Activated T-helper 1 cell treated with anti-CD3 and anti-CD28 coated beads, Interleukin-12 subunit alpha, Interleukin-12 subunit beta, Interleukin-2, Interleukin-4 antibody, amounts not matched to agents 30 ng/mL and 10 ng/mL and 1 ng/mL, durations not matched to agents 14 hours and 24 hours and 36 hours (primary cell): Measurements from ENCODE around the gene USP37. TPM values are rescaled to one million over a fixed set of nuclear protein-coding genes. Genes with fewer than 3 reads are reported as not detected.

Experiments
- DNase-seq: peaks from one replicate; pipeline ENCODE4 v3.0.0; 2021; ENCODE audit warnings: low spot score
- H3K27ac Mint-ChIP-seq: one replicate; pipeline ENCODE4 v1.8.0; 2021; ENCODE audit warnings: mild to moderate bottlenecking, mixed read lengths
- H3K27me3 Mint-ChIP-seq: one replicate; pipeline ENCODE4 v1.8.0; 2022; ENCODE audit warnings: mild to moderate bottlenecking, moderate library complexity, mixed read lengths; ENCODE audit not compliant: insufficient read depth
- H3K36me3 Mint-ChIP-seq: one replicate; pipeline ENCODE4 v1.8.0; 2021; ENCODE audit warnings: low read depth, mixed read lengths
- H3K4me1 Mint-ChIP-seq: one replicate; pipeline ENCODE4 v1.8.0; 2021; ENCODE audit warnings: low read depth, mixed read lengths
- H3K4me3 Mint-ChIP-seq: one replicate; pipeline ENCODE4 v1.8.0; 2021; ENCODE audit warnings: mild to moderate bottlenecking, moderate library complexity, mixed read lengths
- H3K9me3 Mint-ChIP-seq: one replicate; pipeline ENCODE4 v1.8.0; 2021; ENCODE audit warnings: mixed read lengths
- intact Hi-C: fragments of 100-400 bp; cut with micrococcal nuclease; formaldehyde crosslinking; loops from one replicate; pipeline ENCODE4 v1.15.1; 2024
- total RNA-seq: library from RNA; stranded (reverse); gene quantifications from 2 replicates; pipeline ENCODE4 v1.2.3, GENCODE V29; 2022

USP37 gene
- total RNA-seq, 1 donor from 2014 or later = 43.5 TPM

DNA sequence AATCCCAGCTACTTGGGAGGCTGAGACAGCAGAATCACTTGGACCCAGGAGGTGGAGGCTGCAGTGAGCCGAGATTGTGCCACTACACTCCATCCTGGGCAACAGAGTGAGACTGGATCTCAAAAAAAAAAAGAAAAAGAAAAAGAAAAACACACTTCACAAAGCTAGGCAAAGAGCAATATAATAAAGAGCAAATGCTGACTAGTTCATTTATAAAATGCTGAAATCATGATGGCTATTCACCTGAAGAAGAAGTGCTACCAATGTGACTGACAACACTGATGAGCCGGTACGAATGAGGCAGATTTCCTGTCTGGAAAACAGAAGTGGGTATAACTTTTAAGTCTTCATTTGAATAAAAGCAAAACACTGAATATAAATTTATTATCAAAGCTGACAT, 111.3 kb downstream of the USP37 start:
- DNase-seq = no peak
- peaks cover 32% of the 10 kb centered on the region for H3K36me3 Mint-ChIP-seq
- intact Hi-C loops = no loop called here
- H3K4me3 Mint-ChIP-seq = no peak overlapping the region
- H3K27ac Mint-ChIP-seq = no peak overlapping the region
- H3K9me3 Mint-ChIP-seq = peaks cover 8% of the 10 kb centered on the region
- no peaks in the 10 kb centered on the region for H3K4me1 Mint-ChIP-seq
- no peaks in the 10 kb centered on the region for H3K27me3 Mint-ChIP-seq

DNA sequence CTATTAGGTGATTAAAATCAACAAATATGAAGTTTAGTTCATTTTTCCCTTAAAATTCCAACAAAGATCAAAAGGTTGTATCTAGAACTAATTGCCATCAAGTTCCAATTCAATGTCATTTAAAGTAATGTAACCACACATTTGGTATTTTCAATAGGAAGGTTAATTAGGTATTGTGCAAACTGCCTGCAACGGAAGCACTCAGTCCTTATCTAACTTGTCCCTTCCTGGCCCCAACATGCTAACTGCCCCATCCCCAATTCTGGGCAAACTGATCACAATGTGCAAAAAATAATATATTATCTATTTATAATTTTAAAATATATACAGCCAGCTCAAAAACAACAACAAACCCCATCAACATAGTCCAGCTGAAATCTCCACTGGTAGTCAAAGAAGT, 116.1 kb downstream of the USP37 start:
- no peak for DNase-seq
- Mint-ChIP-seq H3K36me3 (peaks cover 44% of the 10 kb centered on the region), H3K9me3 (peaks cover 8% of the 10 kb centered on the region), H3K27me3 (no peaks in the 10 kb centered on the region), H3K4me1 (peaks cover 13% of the 10 kb centered on the region), H3K4me3 (no peak overlapping the region), H3K27ac (no peak overlapping the region)
- intact Hi-C loops = no loop called here

DNA sequence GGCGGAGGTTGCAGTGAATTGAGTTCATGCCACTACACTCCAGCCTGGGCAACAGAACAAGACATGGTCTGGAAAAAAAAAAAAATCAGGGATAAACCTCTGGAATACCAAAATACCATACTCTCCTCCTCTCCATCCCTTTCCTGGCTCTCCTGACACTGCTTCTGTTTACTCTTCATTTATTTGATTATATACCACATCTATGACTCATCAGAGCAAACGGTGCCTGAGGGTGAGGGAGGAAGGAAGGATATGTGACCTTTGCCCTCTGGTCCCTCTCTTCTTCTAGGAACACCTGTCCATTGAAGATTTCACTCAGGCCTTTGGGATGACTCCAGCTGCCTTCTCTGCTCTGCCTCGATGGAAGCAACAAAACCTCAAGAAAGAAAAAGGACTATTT, 119.2 kb downstream of the USP37 start:
- H3K36me3 Mint-ChIP-seq = peaks cover 26% of the 10 kb centered on the region
- intact Hi-C loops = no loop called here
- no peak for DNase-seq
- no peaks in the 10 kb centered on the region for H3K27me3 Mint-ChIP-seq
- H3K27ac Mint-ChIP-seq = peak overlapping the region; percentile 6
- no peaks in the 10 kb centered on the region for H3K9me3 Mint-ChIP-seq
- no peak overlapping the region for H3K4me3 Mint-ChIP-seq
- peaks cover 13% of the 10 kb centered on the region for H3K4me1 Mint-ChIP-seq

DNA sequence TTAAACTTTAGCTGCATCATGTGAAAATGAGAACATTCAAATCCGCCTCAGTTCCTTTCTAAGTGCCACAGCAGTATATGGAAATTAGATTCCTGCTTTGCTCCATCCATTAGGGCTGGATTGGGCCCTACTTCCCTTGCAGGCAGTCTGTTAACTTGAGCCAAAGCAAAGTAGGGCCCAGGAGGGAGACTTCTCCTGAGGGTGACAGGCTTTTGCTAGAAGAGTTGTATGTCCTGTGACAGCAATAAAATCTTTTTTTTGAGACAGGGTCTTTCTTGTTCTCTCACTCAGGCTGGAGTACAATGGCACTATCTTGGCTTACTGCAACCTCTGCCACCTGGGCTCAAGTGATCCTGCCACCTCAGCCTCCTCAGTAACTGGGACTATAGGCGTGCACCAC, 121.1 kb downstream of the USP37 start:
- intact Hi-C loops = no loop called here
- H3K9me3 Mint-ChIP-seq = no peaks in the 10 kb centered on the region

DNA sequence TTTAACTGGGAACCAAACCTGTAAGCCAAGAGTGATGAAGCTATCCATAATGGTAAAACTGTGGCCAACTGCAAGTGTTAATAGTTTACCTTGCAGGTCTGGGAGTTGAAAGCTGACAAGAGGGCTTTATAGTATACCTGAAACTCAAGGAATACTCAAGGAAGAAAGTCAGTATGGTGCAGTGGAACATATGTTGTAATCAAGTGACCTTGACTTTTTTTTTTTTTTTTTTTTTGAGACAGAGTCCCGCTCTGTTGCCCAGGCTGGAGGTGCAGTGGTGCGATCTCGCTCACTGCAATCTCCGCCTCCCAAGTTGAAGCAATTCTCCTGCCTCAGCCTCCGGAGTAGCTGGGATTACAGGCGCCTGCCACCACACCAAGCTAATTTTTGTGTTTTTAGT, 121.6 kb downstream of the USP37 start:
- no peak for DNase-seq
- Mint-ChIP-seq H3K9me3 (no peaks in the 10 kb centered on the region), H3K27me3 (no peaks in the 10 kb centered on the region), H3K36me3 (peaks cover 25% of the 10 kb centered on the region), H3K27ac (no peak overlapping the region), H3K4me3 (no peak overlapping the region), H3K4me1 (peaks cover 13% of the 10 kb centered on the region)
- intact Hi-C loops = no loop called here

More for the DNA sequence above, 121.1 kb downstream of the USP37 start:
- peaks cover 25% of the 10 kb centered on the region for H3K36me3 Mint-ChIP-seq
- no peak overlapping the region for H3K4me3 Mint-ChIP-seq
- H3K27ac Mint-ChIP-seq = no peak overlapping the region
- no peaks in the 10 kb centered on the region for H3K27me3 Mint-ChIP-seq
- DNase-seq = no peak
- H3K4me1 Mint-ChIP-seq = peaks cover 13% of the 10 kb centered on the region

DNA sequence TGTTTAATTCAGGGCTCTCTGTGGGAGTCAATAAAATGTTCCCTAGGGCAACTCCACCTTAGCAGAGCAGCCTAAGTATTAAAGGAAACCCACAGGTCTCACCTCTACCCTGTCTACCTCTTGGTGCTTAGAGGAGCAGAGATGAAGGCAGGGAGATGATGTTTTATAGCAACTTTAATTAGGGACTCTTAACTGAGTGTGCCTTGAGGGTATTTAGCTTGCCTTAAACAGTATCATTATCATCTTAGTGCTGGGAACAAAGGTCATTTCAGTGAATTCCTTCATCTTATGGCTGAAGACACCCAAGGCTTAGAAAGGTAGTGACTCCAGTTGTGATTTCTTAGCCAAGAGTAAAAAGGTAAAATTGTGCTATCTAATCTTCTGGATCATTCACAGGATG, 122.5 kb downstream of the USP37 start:
- Mint-ChIP-seq H3K27me3 (no peaks in the 10 kb centered on the region), H3K4me1 (peaks cover 13% of the 10 kb centered on the region), H3K36me3 (peaks cover 24% of the 10 kb centered on the region), H3K27ac (no peak overlapping the region), H3K4me3 (no peak overlapping the region), H3K9me3 (no peaks in the 10 kb centered on the region)
- intact Hi-C loops = no loop called here
- DNase-seq = no peak

DNA sequence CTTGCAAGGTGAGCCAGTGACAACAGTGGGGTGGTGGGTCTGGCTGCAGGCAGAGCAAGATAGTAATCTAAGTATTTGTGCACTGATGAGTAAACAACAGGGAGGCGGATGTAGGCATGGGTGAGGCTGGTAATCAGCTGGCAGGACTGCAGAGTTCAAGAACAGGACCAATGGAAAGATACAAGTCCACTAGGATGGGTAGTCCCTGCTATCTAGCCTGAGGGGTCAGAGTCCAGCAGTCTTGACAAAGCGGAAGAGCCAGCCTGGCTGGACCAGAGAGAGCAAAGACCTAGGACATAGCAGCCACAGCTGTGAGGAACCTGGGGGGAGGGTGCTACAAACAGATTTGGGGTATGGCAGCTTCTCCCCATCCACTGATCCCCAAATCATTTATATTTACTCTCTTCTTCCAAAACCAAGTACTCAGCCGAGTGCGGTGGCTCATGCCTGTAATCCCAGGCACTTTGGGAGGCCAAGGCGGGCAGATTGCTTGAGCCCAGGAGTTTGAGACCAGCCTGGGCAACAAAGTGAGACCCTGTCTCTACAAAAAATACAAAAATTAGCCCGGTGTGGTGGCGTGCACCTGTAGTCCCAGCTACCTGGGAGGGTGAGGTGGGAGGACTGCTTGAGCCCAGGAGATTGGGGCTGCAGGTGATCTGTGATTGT, 123.3 kb downstream of the USP37 start:
- H3K4me1 Mint-ChIP-seq = peaks cover 5% of the 10 kb centered on the region
- H3K9me3 Mint-ChIP-seq = no peaks in the 10 kb centered on the region
- H3K27ac Mint-ChIP-seq = no peak overlapping the region
- peaks cover 18% of the 10 kb centered on the region for H3K36me3 Mint-ChIP-seq
- DNase-seq = no peak
- no peak overlapping the region for H3K4me3 Mint-ChIP-seq
- no peaks in the 10 kb centered on the region for H3K27me3 Mint-ChIP-seq
- intact Hi-C loops = no loop called here

DNA sequence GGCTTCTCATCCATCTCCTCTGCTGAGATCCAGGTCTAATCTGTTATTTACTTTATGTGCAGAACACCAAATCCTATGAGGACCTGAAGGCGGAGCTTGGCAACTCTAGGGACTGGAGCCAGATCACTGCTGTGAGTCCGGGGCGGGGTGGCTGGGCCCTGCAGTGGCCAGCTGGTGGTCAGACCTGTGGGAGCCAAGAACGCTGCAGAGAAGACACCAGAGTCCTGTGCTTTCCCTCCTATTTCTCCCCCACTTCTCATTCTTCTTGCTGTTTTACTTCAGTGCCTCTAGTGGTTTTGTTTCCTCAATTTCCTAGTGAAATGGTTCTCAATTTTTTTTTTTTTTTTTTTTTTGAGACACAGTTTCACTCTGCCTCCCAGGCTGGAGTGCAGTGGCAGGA, 129.6 kb downstream of the USP37 start:
- H3K27ac Mint-ChIP-seq = no peak overlapping the region
- no peaks in the 10 kb centered on the region for H3K27me3 Mint-ChIP-seq
- intact Hi-C loops = no loop called here
- no peaks in the 10 kb centered on the region for H3K9me3 Mint-ChIP-seq
- no peaks in the 10 kb centered on the region for H3K36me3 Mint-ChIP-seq
- no peak for DNase-seq
- H3K4me1 Mint-ChIP-seq = no peaks in the 10 kb centered on the region
- H3K4me3 Mint-ChIP-seq = no peak overlapping the region

DNA sequence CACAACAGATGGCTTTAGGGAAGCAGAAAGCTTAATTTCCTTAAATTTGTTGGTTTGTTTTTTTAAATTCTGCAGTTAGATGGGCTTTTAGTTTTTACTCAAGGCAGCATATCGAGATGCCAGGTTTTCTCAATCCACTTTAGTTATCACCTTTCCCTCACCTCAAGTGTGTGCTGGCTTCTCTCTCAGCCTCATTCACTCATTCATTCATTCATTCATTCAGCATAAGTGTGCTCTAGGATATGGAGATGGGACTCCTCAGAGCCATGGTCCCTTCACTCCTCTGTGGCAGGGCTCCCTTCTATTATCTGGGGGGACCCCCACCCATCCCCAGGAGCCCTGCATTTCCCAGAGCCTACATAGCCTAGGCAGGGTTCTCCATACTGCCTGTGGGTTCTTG, 130.2 kb downstream of the USP37 start:
- Mint-ChIP-seq H3K27me3 (no peaks in the 10 kb centered on the region), H3K4me1 (no peaks in the 10 kb centered on the region), H3K4me3 (no peak overlapping the region), H3K9me3 (no peaks in the 10 kb centered on the region), H3K27ac (peak overlapping the region; percentile 46), H3K36me3 (no peaks in the 10 kb centered on the region)
- intact Hi-C loops = no loop called here
- no peak for DNase-seq

DNA sequence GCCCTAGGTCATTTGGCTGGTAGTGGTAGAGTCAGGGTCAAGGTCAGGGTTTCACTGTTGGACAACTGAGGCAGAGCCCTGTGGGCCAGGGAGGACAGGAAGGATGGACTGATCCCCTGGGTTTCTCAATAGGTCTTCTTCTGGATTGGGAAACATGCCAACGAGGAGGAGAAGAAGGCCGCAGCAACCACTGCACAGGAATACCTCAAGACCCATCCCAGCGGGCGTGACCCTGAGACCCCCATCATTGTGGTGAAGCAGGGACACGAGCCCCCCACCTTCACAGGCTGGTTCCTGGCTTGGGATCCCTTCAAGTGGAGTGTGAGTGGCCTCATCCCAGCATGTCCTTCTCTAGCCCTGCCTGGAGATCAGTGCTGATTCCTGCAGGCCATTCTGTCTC, 131.2 kb downstream of the USP37 start:
- Mint-ChIP-seq H3K27ac (no peak overlapping the region), H3K36me3 (no peaks in the 10 kb centered on the region), H3K4me3 (no peak overlapping the region), H3K27me3 (no peaks in the 10 kb centered on the region), H3K9me3 (no peaks in the 10 kb centered on the region), H3K4me1 (no peaks in the 10 kb centered on the region)
- intact Hi-C loops = no loop called here
- no peak for DNase-seq

DNA sequence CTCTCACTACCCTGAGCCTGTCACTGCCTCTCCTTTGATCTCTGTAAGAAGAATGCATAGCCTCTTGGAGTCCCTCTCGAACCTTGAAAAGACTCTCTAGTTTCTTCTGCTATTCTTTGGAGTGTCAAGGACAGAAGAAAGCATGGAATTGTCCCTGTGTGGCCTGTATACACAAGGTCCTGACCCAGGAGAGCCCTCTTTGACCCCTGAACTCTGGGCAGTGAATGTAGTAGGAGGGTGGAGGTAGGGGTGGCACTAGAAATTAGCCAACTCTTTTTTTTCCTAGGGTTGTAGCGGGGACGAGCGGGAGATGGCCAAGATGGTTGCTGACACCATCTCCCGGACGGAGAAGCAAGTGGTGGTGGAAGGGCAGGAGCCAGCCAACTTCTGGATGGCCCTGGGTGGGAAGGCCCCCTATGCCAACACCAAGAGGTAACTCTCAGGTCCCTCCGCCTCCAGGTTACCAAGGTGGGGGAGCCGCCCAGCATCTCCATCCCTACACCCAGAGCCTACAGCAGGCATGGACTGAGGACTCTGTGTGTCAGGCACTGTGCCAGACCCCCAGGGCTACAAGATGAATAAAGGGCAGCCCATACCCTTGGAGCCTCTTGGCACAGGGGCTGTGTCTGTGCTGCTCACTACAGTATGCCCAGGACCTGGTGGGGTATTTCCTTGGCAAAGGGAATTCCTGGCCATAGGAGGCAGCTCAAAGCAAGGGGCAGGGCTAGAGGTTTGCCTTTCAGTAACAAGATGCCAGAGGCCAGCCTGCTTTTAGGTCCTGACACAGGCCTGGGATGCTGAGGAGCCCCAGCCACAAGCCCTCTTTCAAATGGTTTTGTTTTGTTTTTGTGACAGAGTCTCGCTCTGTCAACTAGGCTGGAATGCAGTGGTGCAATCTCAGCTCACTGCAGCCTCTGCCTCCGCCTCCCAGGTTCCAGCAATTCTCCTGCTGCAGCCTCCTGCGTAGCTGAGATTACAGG, 132.9 kb downstream of the USP37 start:
- Mint-ChIP-seq H3K9me3 (no peaks in the 10 kb centered on the region), H3K36me3 (no peaks in the 10 kb centered on the region), H3K4me1 (no peaks in the 10 kb centered on the region), H3K27me3 (no peaks in the 10 kb centered on the region), H3K4me3 (no peak overlapping the region), H3K27ac (no peak overlapping the region)
- no peak for DNase-seq
- intact Hi-C loops = no loop called here

DNA sequence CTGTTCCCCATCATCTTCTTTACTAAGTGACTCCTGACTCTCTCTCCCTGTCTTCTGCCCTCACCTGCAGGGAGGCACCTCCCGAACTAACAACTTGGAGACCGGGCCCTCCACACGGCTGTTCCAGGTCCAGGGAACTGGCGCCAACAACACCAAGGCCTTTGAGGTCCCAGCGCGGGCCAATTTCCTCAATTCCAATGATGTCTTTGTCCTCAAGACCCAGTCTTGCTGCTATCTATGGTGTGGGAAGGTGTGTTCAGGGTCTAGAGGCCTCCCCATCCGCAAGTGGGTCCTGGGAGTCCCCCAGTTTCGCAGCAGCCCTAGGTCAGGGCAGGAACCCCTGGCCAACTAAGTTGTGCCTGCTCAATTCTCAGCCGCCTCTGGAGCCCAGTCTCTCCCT, 133.7 kb downstream of the USP37 start:
- no peak overlapping the region for H3K27ac Mint-ChIP-seq
- H3K4me3 Mint-ChIP-seq = no peak overlapping the region
- DNase-seq = no peak
- no peaks in the 10 kb centered on the region for H3K9me3 Mint-ChIP-seq
- no peaks in the 10 kb centered on the region for H3K4me1 Mint-ChIP-seq
- intact Hi-C loops = no loop called here
- no peaks in the 10 kb centered on the region for H3K36me3 Mint-ChIP-seq
- H3K27me3 Mint-ChIP-seq = no peaks in the 10 kb centered on the region

DNA sequence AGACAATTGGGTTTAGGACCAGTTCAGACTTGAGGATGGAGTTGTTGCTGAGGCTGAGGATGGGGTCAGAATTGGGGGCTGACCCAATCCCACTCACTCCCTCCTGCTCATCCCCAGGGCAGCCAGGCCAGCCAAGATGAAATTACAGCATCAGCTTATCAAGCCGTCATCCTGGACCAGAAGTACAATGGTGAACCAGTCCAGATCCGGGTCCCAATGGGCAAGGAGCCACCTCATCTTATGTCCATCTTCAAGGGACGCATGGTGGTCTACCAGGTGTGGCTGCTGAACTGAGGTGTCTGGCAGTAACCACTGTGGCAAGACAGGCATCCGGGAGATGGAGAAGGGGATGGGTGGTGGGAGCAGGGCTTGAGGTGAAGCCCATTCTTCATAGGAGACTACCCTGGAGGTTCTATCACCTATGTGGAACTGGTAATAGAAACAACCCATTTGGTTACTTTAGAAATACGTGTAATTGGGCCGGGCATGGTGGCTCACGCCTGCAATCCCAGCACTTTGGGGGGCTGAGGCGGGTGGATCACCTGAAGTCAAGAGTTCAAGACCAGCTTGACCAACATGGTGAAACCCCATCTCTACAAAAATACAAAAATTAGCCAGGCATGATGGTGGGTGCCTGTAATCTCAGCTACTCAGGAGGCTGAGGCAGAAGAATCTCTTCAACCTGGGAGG, 135.3 kb downstream of the USP37 start:
- no peaks in the 10 kb centered on the region for H3K36me3 Mint-ChIP-seq
- no peak overlapping the region for H3K27ac Mint-ChIP-seq
- intact Hi-C loops = no loop called here
- H3K9me3 Mint-ChIP-seq = no peaks in the 10 kb centered on the region
- H3K27me3 Mint-ChIP-seq = no peaks in the 10 kb centered on the region
- no peak overlapping the region for H3K4me3 Mint-ChIP-seq
- no peak for DNase-seq
- no peaks in the 10 kb centered on the region for H3K4me1 Mint-ChIP-seq
